ENCODE results near the gene RRAGC. TPM values are rescaled to one million over a fixed set of nuclear protein-coding genes. Genes with fewer than 3 reads are reported as not detected.

Gene RRAGC
- total and polyA plus RNA-seq, 9 of the 15 experiments (the other 6 are each of a cell fraction or from before 2014, with no cell fraction given) = 3.9 to 16.9 (median 10.9) TPM

DNA sequence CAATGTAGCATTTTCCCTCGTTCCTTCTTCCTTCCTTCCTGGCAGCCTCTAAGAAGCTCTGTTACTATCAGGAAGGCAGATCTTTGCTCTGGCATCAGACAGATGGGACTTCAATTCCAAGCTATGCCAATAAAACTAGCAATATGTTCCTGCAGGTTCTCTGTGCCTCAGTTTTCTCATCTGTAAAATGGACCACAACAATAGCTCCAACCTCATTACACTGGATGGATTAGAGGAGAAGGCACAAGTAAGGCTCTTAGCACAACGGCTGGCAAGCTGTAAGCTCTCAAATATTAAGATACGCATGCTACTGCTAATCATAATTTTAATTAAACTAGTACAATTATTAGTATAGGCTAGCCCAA, 27.2 kb downstream of the RRAGC start:
- POLR2A ChIA-PET = interaction anchor here (0.8 to 1.3 kb wide), 3 partner anchors 10 to 16 kb away, joined by 3 to 5 read pairs (median 3); no protein-coding TSS in a partner anchor
- FAIRE-seq (no peak), DNase-seq (ENCODE audit: extremely low read depth in 1 of 4, low spot score in 3 of 4) (no peak), ATAC-seq (no peak)
- H3K36me3 ChIP-seq (ENCODE audit: control insufficient read depth, insufficient read depth, low read length) = no peaks in the 10 kb centered on the region
- no peak overlapping the region for H3K9ac ChIP-seq (ENCODE audit: insufficient read depth in 1 of 2, low read depth in 2 of 2, low read length in 2 of 2)
- intact Hi-C loops (cut with micrococcal nuclease) (no loop called here), in situ Hi-C loops (cut with MboI) (loop anchor here (5.0 kb wide), 1 partner anchor 790 kb away; no protein-coding TSS in a partner anchor)
- no peak overlapping the region for H2AFZ ChIP-seq (ENCODE audit: low read depth, low read length)
- H3K4me2 ChIP-seq (ENCODE audit: insufficient read depth, low read length) = no peak overlapping the region
- H3K79me2 ChIP-seq (ENCODE audit: control insufficient read depth, insufficient read depth, low read length) = no peaks in the 10 kb centered on the region
- CTCF ChIA-PET (ENCODE audit: low intra/inter-chr PET ratio) = no interaction called here
- WGBS (ENCODE audit: insufficient coverage, low coverage, missing lambda C conversion rate) = 56% methylated on average over 3 of the region's 3 CpGs
- H3K9me3 ChIP-seq (replicated peaks; ENCODE audit: control insufficient read depth, insufficient read depth, low read depth, low read length) = no peaks in the 10 kb centered on the region
- no peak overlapping the region for H3K27ac ChIP-seq (ENCODE audit: extremely low read depth, low read depth, low read length)
- 0 out of 5 replicates have a peak, but pooled peaks cover 3 to 6% of the 10 kb centered on the region in 2 experiments for H3K27me3 ChIP-seq (ENCODE audit: control insufficient read depth in 2 of 2, insufficient read depth in 2 of 2, low read length in 2 of 2)
- no peaks in the 10 kb centered on the region for H4K20me1 ChIP-seq (replicated peaks; ENCODE audit: control insufficient read depth, insufficient read depth, low read length)
- BruUV-seq (replicated peaks) = no TSS peak
- no peaks in the 10 kb centered on the region for H3K9me1 ChIP-seq (ENCODE audit: control insufficient read depth, insufficient read depth, low read length)
- peaks cover 0 to 9% of the 10 kb centered on the region in 2 experiments; a peak in 2 of 5 replicates for H3K4me1 ChIP-seq (replicated peaks in 1 of 2; ENCODE audit: control insufficient read depth in 2 of 2, insufficient read depth in 2 of 2, low read length in 2 of 2)
- no peak overlapping the region for H3K4me3 ChIP-seq
- TF ChIP-seq ZC3H11A (IDR thresholded peaks at IDR 0.05; ENCODE audit: low read depth, low read length) = no peak
- no peak for TF ChIP-seq ZNF324 (CRISPR knock-in tag; IDR thresholded peaks at IDR 0.05)
- TF ChIP-seq ZNF609 (CRISPR knock-in tag; IDR thresholded peaks at IDR 0.05; ENCODE audit: borderline replicate concordance) = no peak
- peak; percentile 21; the same call in 1 of the 2 replicates for TF ChIP-seq SMARCA5 (IDR thresholded peaks at IDR 0.05)
- no peak for TF ChIP-seq MCM7 (IDR thresholded peaks at IDR 0.05)
- peak; percentile 65 to 68 for TF ChIP-seq KDM1A (IDR thresholded peaks at IDR 0.05)
- TF ChIP-seq, protein P1, sequence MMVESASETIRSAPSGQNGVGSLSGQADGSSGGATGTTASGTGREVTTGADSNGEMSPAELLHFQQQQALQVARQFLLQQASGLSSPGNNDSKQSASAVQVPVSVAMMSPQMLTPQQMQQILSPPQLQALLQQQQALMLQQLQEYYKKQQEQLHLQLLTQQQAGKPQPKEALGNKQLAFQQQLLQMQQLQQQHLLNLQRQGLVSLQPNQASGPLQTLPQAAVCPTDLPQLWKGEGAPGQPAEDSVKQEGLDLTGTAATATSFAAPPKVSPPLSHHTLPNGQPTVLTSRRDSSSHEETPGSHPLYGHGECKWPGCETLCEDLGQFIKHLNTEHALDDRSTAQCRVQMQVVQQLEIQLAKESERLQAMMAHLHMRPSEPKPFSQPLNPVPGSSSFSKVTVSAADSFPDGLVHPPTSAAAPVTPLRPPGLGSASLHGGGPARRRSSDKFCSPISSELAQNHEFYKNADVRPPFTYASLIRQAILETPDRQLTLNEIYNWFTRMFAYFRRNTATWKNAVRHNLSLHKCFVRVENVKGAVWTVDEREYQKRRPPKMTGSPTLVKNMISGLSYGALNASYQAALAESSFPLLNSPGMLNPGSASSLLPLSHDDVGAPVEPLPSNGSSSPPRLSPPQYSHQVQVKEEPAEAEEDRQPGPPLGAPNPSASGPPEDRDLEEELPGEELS (CRISPR knock-in tag; IDR thresholded peaks at IDR 0.05; ENCODE audit: borderline replicate concordance) = 0 out of 2 replicates have a peak, but pooled peaks have one; percentile 0
- TF ChIP-seq ZNF263 (CRISPR knock-in tag; IDR thresholded peaks at IDR 0.05; ENCODE audit: borderline replicate concordance) = 0 out of 2 replicates have a peak, but pooled peaks have one; percentile 18
- TF ChIP-seq KAT7 (CRISPR knock-in tag; IDR thresholded peaks at IDR 0.05; ENCODE audit: borderline replicate concordance) = no peak
- TF ChIP-seq ZNF316 (IDR thresholded peaks at IDR 0.05) = no peak
- no peak for TF ChIP-seq TAF7 (tag; IDR thresholded peaks at IDR 0.05)
- TF ChIP-seq KLF1 (tag; IDR thresholded peaks at IDR 0.05) = no peak
- no peak for TF ChIP-seq ZNF551 (CRISPR knock-in tag; IDR thresholded peaks at IDR 0.05)
- no peak for TF ChIP-seq ZNF12 (CRISPR knock-in tag; IDR thresholded peaks at IDR 0.05)
- TF ChIP-seq BCOR (IDR thresholded peaks at IDR 0.05) = peak; percentile 93
- TF ChIP-seq RBM25 (IDR thresholded peaks at IDR 0.05; ENCODE audit: low read depth, low read length, severe bottlenecking) = peak; percentile 86
